SK-N-SH (cell line): ENCODE measurements around the gene PKP4. TPM values are rescaled to one million over a fixed set of nuclear protein-coding genes. Genes with fewer than 3 reads are reported as not detected.

Experiments
- CTCF ChIA-PET: fragments of 300-600, 350-600 bp; formaldehyde crosslinking; extraction: SDS; loops from one replicate; lab custom pipeline; 2021; lab: Yijun Ruan, JAX
- POLR2A ChIA-PET: fragments of 350-600 bp; sonication (Branson Sonifier 250); formaldehyde crosslinking; extraction: SDS; loops from one replicate; lab custom pipeline; 2020; ENCODE audit warnings: antibody characterized with exemption, inconsistent platforms; lab: Yijun Ruan, JAX
- DNase-seq: peaks from one replicate; pipeline ENCODE4 v3.0.0; 2012
- H2AFZ ChIP-seq: fragments of 200-600 bp; sonication (generic); 2 replicates; pipeline ENCODE4 v1.8.1; 2016; ENCODE audit warnings: antibody characterized with exemption, mild to moderate bottlenecking, low read depth
- H3F3A ChIP-seq: fragments of 200-600 bp; sonication (generic); replicated peaks from 2 replicates; pipeline ENCODE3; 2016; ENCODE audit warnings: antibody characterized with exemption, mild to moderate bottlenecking; ENCODE audit not compliant: insufficient read depth
- H3K27ac ChIP-seq, 2 experiments: fragments of 200-500 bp in 1 of 2; fragments of 200-600 bp in 1 of 2; sonication (Bioruptor generic) in 1 of 2; sonication (generic), shearing (Covaris generic) in 1 of 2; 2 replicates each; pipeline versions ENCODE4 v1.5.1 to v1.6.1; 2014 to 2016; ENCODE audit warnings: low read depth in 2 of 2, inconsistent platforms in 1 of 2, low read length in 1 of 2, mild to moderate bottlenecking in 1 of 2, mixed read lengths in 1 of 2
- H3K27me3 ChIP-seq: fragments of 200-600 bp; sonication (generic), shearing (Covaris generic); 2 replicates; pipeline ENCODE4 v1.6.1; 2016; ENCODE audit warnings: mixed run types; ENCODE audit not compliant: insufficient read depth
- H3K36me3 ChIP-seq, 2 experiments: fragments of 200-500 bp in 1 of 2; fragments of 200-600 bp in 1 of 2; sonication (Bioruptor generic) in 1 of 2; sonication (generic) in 1 of 2; replicated peaks in 1 of 2; 2 replicates each; pipeline versions ENCODE3 to v1.5.1; 2014 to 2016; ENCODE audit warnings: low read length in 1 of 2, mild to moderate bottlenecking in 1 of 2; ENCODE audit not compliant: insufficient read depth in 2 of 2, control insufficient read depth in 1 of 2
- H3K4me1 ChIP-seq, 2 experiments: fragments of 200-500 bp in 1 of 2; fragments of 200-600 bp in 1 of 2; sonication (Bioruptor generic) in 1 of 2; sonication (generic), shearing (Covaris generic) in 1 of 2; 2 replicates each; pipeline versions ENCODE4 v1.5.1 to v1.6.1; 2014 to 2016; ENCODE audit warnings: low read depth in 1 of 2, low read length in 1 of 2, mixed run types in 1 of 2; ENCODE audit not compliant: insufficient read depth in 2 of 2, control insufficient read depth in 1 of 2
- H3K4me2 ChIP-seq: fragments of 200-600 bp; sonication (generic), shearing (Covaris generic); 2 replicates; pipeline ENCODE4 v1.6.1; 2017; ENCODE audit warnings: mixed run types
- H3K4me3 ChIP-seq, 2 experiments: fragments of 200-500 bp in 1 of 2; fragments of 200-600 bp in 1 of 2; sonication (Bioruptor generic) in 1 of 2; sonication (generic), shearing (Covaris generic) in 1 of 2; 2 replicates each; pipeline versions ENCODE4 v1.5.1 to v1.8.1; 2014 to 2016; ENCODE audit warnings: low read depth in 2 of 2, inconsistent platforms in 1 of 2, low read length in 1 of 2, mild to moderate bottlenecking in 1 of 2, mixed read lengths in 1 of 2, moderate library complexity in 1 of 2
- H3K79me2 ChIP-seq: fragments of 200-600 bp; sonication (generic); 2 replicates; pipeline ENCODE4 v1.8.1; 2017; ENCODE audit warnings: mild to moderate bottlenecking; ENCODE audit not compliant: insufficient read depth
- H3K9ac ChIP-seq: fragments of 200-600 bp; sonication (generic); 2 replicates; pipeline ENCODE4 v1.6.1; 2017; ENCODE audit warnings: mixed run types
- H3K9me2 ChIP-seq: fragments of 200-600 bp; sonication (generic); 2 replicates; pipeline ENCODE4 v1.6.1; 2017; ENCODE audit warnings: mixed run types
- H3K9me3 ChIP-seq: fragments of 200-600 bp; sonication (generic); 2 replicates; pipeline ENCODE4 v1.6.1; 2017; ENCODE audit warnings: mixed run types, mild to moderate bottlenecking, moderate library complexity
- H4K20me1 ChIP-seq: fragments of 200-600 bp; sonication (generic); 2 replicates; pipeline ENCODE4 v1.6.1; 2017; ENCODE audit warnings: mild to moderate bottlenecking, mixed run types; ENCODE audit not compliant: insufficient read depth
- EP300 ChIP-seq, 2 experiments: IDR thresholded peaks; 2 replicates each; pipeline versions ENCODE4 v1.4.0 to v1.6.1; 2012; ENCODE audit warnings: borderline replicate concordance in 1 of 2, low read depth in 1 of 2, low read length in 1 of 2
- FOSL2 ChIP-seq: IDR thresholded peaks from 2 replicates; pipeline ENCODE4 v1.4.0; 2012; ENCODE audit warnings: low read depth, mild to moderate bottlenecking, moderate library complexity, borderline replicate concordance
- GABPA ChIP-seq: IDR thresholded peaks from 2 replicates; pipeline ENCODE4 v1.4.0; 2012; ENCODE audit warnings: low read depth, mild to moderate bottlenecking
- GATA2 ChIP-seq: sonication (generic); formaldehyde crosslinking; IDR thresholded peaks from 2 replicates; pipeline ENCODE4 v1.5.0; 2020; ENCODE audit warnings: mild to moderate bottlenecking, missing genetic modification reagents
- JUND ChIP-seq: IDR thresholded peaks from 2 replicates; pipeline ENCODE4 v1.4.0; 2012
- MEF2A ChIP-seq: IDR thresholded peaks from 2 replicates; pipeline ENCODE4 v1.4.0; 2012; ENCODE audit warnings: low read depth, borderline replicate concordance
- MXI1 ChIP-seq: IDR thresholded peaks from 2 replicates; pipeline ENCODE4 v1.6.1; 2012; ENCODE audit warnings: mild to moderate bottlenecking, low read depth, low read length, improper control_type of control experiment
- NRF1 ChIP-seq: IDR thresholded peaks from 2 replicates; pipeline ENCODE4 v1.6.1; 2012; ENCODE audit warnings: low read depth, mild to moderate bottlenecking, low read length
- RAD21 ChIP-seq: IDR thresholded peaks from 2 replicates; pipeline ENCODE4 v1.6.1; 2012; ENCODE audit warnings: mild to moderate bottlenecking, low read length
- RCOR1 ChIP-seq: fragments of 150-350 bp; IDR thresholded peaks from 2 replicates; pipeline ENCODE4 v1.6.1; 2017; ENCODE audit warnings: antibody characterized with exemption, low read length
- RFX5 ChIP-seq: IDR thresholded peaks from 2 replicates; pipeline ENCODE4 v1.6.1; 2012; ENCODE audit warnings: mild to moderate bottlenecking, improper control_type of control experiment, low read length
- RXRA ChIP-seq: IDR thresholded peaks from 2 replicates; pipeline ENCODE4 v1.4.0; 2012; ENCODE audit warnings: low read depth, mild to moderate bottlenecking, borderline replicate concordance
- TAF1 ChIP-seq: IDR thresholded peaks from 2 replicates; pipeline ENCODE4 v1.6.1; 2012; ENCODE audit warnings: low read depth, mild to moderate bottlenecking, low read length, moderate library complexity, borderline replicate concordance
- USF1 ChIP-seq: IDR thresholded peaks from 2 replicates; pipeline ENCODE4 v1.4.0; 2012; ENCODE audit warnings: low read depth, borderline replicate concordance
- WGBS: methylation state at CpG from one replicate; pipeline ENCODE4 v1.1.6; 2017; ENCODE audit warnings: low lambda C conversion rate; 5-methylcytosine and 5-hydroxymethylcytosine counted together
- polyA plus RNA-seq, 3 experiments: library from polyadenylated mRNA; depleted of rRNA; stranded (reverse); fragments of >200 nt; gene quantifications; 2 replicates each; pipeline ENCODE4 v1.2.3, GENCODE V29; 2012
- TF ChIP-seq, protein P1 (sequence below): IDR thresholded peaks from 2 replicates; pipeline ENCODE4 v1.6.1; 2012; ENCODE audit warnings: mild to moderate bottlenecking, low read depth, low read length, moderate library complexity
- TF ChIP-seq, protein P2 (sequence below): fragments of 150-350 bp; IDR thresholded peaks from 2 replicates; pipeline ENCODE4 v1.6.1; 2017; ENCODE audit warnings: antibody characterized with exemption, low read length, low read depth, borderline replicate concordance
- TF ChIP-seq, protein P3 (sequence below): IDR thresholded peaks from 2 replicates; pipeline ENCODE4; 2012
- TF ChIP-seq, protein P4 (sequence below): fragments of 200-600 bp; sonication (generic); IDR thresholded peaks from 2 replicates; pipeline ENCODE4 v1.6.1; 2017; ENCODE audit warnings: antibody characterized with exemption, mild to moderate bottlenecking, moderate library complexity

The PKP4 gene
- polyA plus RNA-seq, 1 of the 3 experiments (the other 2 are of a cell fraction) = 10.9 TPM

DNA sequence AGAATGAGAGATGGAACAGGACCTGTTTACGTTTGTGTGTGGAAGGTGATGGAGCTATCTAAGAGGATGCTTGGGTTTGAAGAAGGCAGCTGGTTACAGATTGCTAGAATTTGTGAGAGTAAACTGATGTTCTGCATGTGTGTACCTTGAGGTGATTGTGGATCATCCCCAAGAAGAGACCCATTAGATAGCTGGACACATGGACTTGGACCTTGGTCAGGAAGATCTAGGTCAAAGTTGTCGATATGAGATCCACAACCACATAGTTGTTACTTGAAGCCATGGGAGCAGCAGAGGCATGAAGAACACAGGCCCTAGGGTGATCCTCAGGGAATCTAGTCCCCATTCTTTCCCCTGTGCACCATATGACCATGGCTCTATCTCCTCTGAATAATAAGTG lies 101.0 kb downstream of the PKP4 start:
- no peaks in the 10 kb centered on the region for H3K9me3 ChIP-seq
- no peak overlapping the region for H2AFZ ChIP-seq
- no peak overlapping the region for H3K27ac ChIP-seq
- no peaks in the 10 kb centered on the region for H3K4me1 ChIP-seq
- POLR2A ChIA-PET = no interaction called here
- no peak overlapping the region for H3K9ac ChIP-seq
- no peaks in the 10 kb centered on the region for H3K27me3 ChIP-seq
- no peaks in the 10 kb centered on the region for H3K36me3 ChIP-seq
- no peaks in the 10 kb centered on the region for H3F3A ChIP-seq
- TF ChIP-seq, protein P1, sequence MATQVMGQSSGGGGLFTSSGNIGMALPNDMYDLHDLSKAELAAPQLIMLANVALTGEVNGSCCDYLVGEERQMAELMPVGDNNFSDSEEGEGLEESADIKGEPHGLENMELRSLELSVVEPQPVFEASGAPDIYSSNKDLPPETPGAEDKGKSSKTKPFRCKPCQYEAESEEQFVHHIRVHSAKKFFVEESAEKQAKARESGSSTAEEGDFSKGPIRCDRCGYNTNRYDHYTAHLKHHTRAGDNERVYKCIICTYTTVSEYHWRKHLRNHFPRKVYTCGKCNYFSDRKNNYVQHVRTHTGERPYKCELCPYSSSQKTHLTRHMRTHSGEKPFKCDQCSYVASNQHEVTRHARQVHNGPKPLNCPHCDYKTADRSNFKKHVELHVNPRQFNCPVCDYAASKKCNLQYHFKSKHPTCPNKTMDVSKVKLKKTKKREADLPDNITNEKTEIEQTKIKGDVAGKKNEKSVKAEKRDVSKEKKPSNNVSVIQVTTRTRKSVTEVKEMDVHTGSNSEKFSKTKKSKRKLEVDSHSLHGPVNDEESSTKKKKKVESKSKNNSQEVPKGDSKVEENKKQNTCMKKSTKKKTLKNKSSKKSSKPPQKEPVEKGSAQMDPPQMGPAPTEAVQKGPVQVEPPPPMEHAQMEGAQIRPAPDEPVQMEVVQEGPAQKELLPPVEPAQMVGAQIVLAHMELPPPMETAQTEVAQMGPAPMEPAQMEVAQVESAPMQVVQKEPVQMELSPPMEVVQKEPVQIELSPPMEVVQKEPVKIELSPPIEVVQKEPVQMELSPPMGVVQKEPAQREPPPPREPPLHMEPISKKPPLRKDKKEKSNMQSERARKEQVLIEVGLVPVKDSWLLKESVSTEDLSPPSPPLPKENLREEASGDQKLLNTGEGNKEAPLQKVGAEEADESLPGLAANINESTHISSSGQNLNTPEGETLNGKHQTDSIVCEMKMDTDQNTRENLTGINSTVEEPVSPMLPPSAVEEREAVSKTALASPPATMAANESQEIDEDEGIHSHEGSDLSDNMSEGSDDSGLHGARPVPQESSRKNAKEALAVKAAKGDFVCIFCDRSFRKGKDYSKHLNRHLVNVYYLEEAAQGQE = no peak
- TF ChIP-seq, protein P2, sequence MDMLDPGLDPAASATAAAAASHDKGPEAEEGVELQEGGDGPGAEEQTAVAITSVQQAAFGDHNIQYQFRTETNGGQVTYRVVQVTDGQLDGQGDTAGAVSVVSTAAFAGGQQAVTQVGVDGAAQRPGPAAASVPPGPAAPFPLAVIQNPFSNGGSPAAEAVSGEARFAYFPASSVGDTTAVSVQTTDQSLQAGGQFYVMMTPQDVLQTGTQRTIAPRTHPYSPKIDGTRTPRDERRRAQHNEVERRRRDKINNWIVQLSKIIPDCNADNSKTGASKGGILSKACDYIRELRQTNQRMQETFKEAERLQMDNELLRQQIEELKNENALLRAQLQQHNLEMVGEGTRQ = no peak
- TF ChIP-seq USF1 (no peak), GATA2 (CRISPR knock-in tag) (no peak), EP300 (IDR thresholded peaks at IDR 0.05; ENCODE audit: borderline replicate concordance in 1 of 2, low read depth in 1 of 2, low read length in 1 of 2) (no peak), RXRA (no peak), FOSL2 (no peak), NRF1 (no peak), RAD21 (no peak), MEF2A (no peak), RFX5 (no peak), JUND (no peak), TAF1 (no peak), GABPA (no peak), MXI1 (no peak), RCOR1 (no peak)
- TF ChIP-seq, protein P3, sequence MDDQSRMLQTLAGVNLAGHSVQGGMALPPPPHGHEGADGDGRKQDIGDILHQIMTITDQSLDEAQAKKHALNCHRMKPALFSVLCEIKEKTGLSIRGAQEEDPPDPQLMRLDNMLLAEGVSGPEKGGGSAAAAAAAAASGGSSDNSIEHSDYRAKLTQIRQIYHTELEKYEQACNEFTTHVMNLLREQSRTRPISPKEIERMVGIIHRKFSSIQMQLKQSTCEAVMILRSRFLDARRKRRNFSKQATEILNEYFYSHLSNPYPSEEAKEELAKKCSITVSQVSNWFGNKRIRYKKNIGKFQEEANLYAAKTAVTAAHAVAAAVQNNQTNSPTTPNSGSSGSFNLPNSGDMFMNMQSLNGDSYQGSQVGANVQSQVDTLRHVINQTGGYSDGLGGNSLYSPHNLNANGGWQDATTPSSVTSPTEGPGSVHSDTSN = no peak
- TF ChIP-seq, protein P4, sequence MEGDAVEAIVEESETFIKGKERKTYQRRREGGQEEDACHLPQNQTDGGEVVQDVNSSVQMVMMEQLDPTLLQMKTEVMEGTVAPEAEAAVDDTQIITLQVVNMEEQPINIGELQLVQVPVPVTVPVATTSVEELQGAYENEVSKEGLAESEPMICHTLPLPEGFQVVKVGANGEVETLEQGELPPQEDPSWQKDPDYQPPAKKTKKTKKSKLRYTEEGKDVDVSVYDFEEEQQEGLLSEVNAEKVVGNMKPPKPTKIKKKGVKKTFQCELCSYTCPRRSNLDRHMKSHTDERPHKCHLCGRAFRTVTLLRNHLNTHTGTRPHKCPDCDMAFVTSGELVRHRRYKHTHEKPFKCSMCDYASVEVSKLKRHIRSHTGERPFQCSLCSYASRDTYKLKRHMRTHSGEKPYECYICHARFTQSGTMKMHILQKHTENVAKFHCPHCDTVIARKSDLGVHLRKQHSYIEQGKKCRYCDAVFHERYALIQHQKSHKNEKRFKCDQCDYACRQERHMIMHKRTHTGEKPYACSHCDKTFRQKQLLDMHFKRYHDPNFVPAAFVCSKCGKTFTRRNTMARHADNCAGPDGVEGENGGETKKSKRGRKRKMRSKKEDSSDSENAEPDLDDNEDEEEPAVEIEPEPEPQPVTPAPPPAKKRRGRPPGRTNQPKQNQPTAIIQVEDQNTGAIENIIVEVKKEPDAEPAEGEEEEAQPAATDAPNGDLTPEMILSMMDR = no peak
- H3K9me2 ChIP-seq = no peaks in the 10 kb centered on the region
- no peak for DNase-seq
- no peaks in the 10 kb centered on the region for H4K20me1 ChIP-seq
- WGBS = 98% methylated on average over 2 of the region's 2 CpGs
- CTCF ChIA-PET = no interaction called here
- H3K4me3 ChIP-seq = no peak overlapping the region
- no peaks in the 10 kb centered on the region for H3K79me2 ChIP-seq
- H3K4me2 ChIP-seq = no peak overlapping the region
